IMR-90 (cell line): ENCODE results near the gene MAN1C1. TPM values are rescaled to one million over a fixed set of nuclear protein-coding genes. Genes with fewer than 3 reads are reported as not detected.

Source experiments
- ATAC-seq: fragments of 200-7000 bp; cut with Tn5 transposase; 2 replicates; pipeline ENCODE4 v1.9.1; 2020; ENCODE audit warnings: low read depth, mild to moderate bottlenecking, moderate library complexity
- BruUV-seq: library from RNA; stranded (reverse); fragments of 400-500 nt; replicated peaks from 2 replicates; lab custom pipeline; 2021; lab: Mats Ljungman, UMichigan
- CTCF ChIA-PET: fragments of 300-600 bp; formaldehyde crosslinking; extraction: SDS; loops from one replicate; lab custom pipeline; 2021; ENCODE audit warnings: antibody characterized with exemption; lab: Yijun Ruan, JAX
- POLR2A ChIA-PET: fragments of 300-600 bp; sonication (Branson Sonifier 250); formaldehyde crosslinking; loops from one replicate; lab custom pipeline; 2022; ENCODE audit warnings: antibody characterized with exemption; ENCODE audit not compliant: unreplicated experiment; lab: Charles Lee
- DNase-seq: peaks from one replicate; pipeline ENCODE4 v3.0.0; 2013
- H2AFZ ChIP-seq: replicated peaks from 2 replicates; pipeline ENCODE3; 2013; ENCODE audit warnings: low read length, mild to moderate bottlenecking; ENCODE audit not compliant: poor library complexity
- H2AK5ac ChIP-seq: 2 replicates; pipeline ENCODE4 v1.6.1; 2013; ENCODE audit warnings: low read depth, low read length, inconsistent platforms
- H2AK9ac ChIP-seq: replicated peaks from 2 replicates; pipeline ENCODE3; 2013; ENCODE audit warnings: mild to moderate bottlenecking, low read depth, low read length, moderate library complexity; ENCODE audit not compliant: poor library complexity
- H2BK120ac ChIP-seq: 2 replicates; pipeline ENCODE4 v1.6.1; 2013; ENCODE audit warnings: low read depth, low read length, inconsistent platforms
- H2BK15ac ChIP-seq: 3 replicates; pipeline ENCODE4 v1.6.1; 2013; ENCODE audit warnings: low read depth, low read length, inconsistent platforms
- H2BK20ac ChIP-seq: 2 replicates; pipeline ENCODE4 v1.6.1; 2013; ENCODE audit warnings: low read depth, mild to moderate bottlenecking, inconsistent platforms, low read length, moderate library complexity
- H2BK5ac ChIP-seq: 2 replicates; pipeline ENCODE4 v1.6.1; 2013; ENCODE audit warnings: mild to moderate bottlenecking, low read depth, low read length, inconsistent platforms; ENCODE audit not compliant: poor library complexity, severe bottlenecking
- H3K14ac ChIP-seq: replicated peaks from 2 replicates; pipeline ENCODE4 v1.6.1; 2013; ENCODE audit warnings: low read depth, low read length, inconsistent platforms
- H3K18ac ChIP-seq: 2 replicates; pipeline ENCODE4 v1.6.1; 2013; ENCODE audit warnings: low read depth, low read length, control low read depth
- H3K23ac ChIP-seq: 2 replicates; pipeline ENCODE4 v1.6.1; 2013; ENCODE audit warnings: low read depth, low read length, inconsistent platforms
- H3K27ac ChIP-seq: 2 replicates; pipeline ENCODE4 v1.5.1; 2013; ENCODE audit warnings: mild to moderate bottlenecking, control low read depth, low read length; ENCODE audit not compliant: insufficient read depth
- H3K27me3 ChIP-seq: 2 replicates; pipeline ENCODE4 v1.6.1; 2013; ENCODE audit warnings: low read length; ENCODE audit not compliant: control insufficient read depth, insufficient read depth
- H3K36me3 ChIP-seq: 2 replicates; pipeline ENCODE4 v1.6.1; 2013; ENCODE audit warnings: low read length, mixed read lengths; ENCODE audit not compliant: control insufficient read depth, insufficient read depth
- H3K4ac ChIP-seq: 2 replicates; pipeline ENCODE4 v1.6.1; 2013; ENCODE audit warnings: low read depth, low read length, inconsistent platforms
- H3K4me1 ChIP-seq: 2 replicates; pipeline ENCODE4 v1.6.1; 2013; ENCODE audit warnings: low read length, mixed read lengths; ENCODE audit not compliant: control insufficient read depth, insufficient read depth
- H3K4me2 ChIP-seq: 2 replicates; pipeline ENCODE4 v1.6.1; 2013; ENCODE audit warnings: low read depth, mild to moderate bottlenecking, control low read depth, low read length, moderate library complexity
- H3K4me3 ChIP-seq: 2 replicates; pipeline ENCODE4 v1.5.1; 2013; ENCODE audit warnings: low read depth, mild to moderate bottlenecking, control low read depth, low read length, moderate library complexity; ENCODE audit not compliant: insufficient read depth
- H3K56ac ChIP-seq: 2 replicates; pipeline ENCODE4 v1.6.1; 2013; ENCODE audit warnings: low read length, inconsistent platforms; ENCODE audit not compliant: insufficient read depth; ENCODE audit errors: extremely low read depth
- H3K79me1 ChIP-seq, 2 experiments: 2 replicates each; pipeline ENCODE4 v1.6.1; 2013; ENCODE audit warnings: low read length in 2 of 2, inconsistent platforms in 1 of 2, low read depth in 1 of 2
- H3K9ac ChIP-seq: 2 replicates; pipeline ENCODE4 v1.6.1; 2013; ENCODE audit warnings: low read depth, low read length, control low read depth
- H3K9me1 ChIP-seq: 2 replicates; pipeline ENCODE4 v1.6.1; 2013; ENCODE audit warnings: low read length, inconsistent platforms; ENCODE audit not compliant: insufficient read depth
- H3K9me3 ChIP-seq: 2 replicates; pipeline ENCODE4 v1.6.1; 2013; ENCODE audit warnings: low read length; ENCODE audit not compliant: control insufficient read depth, insufficient read depth
- H4K20me1 ChIP-seq: 2 replicates; pipeline ENCODE4 v1.6.1; 2013; ENCODE audit warnings: low read length, inconsistent platforms; ENCODE audit not compliant: insufficient read depth
- H4K5ac ChIP-seq: 2 replicates; pipeline ENCODE4 v1.6.1; 2013; ENCODE audit warnings: mild to moderate bottlenecking, low read depth, low read length, control low read depth
- H4K8ac ChIP-seq, 2 experiments: 2 replicates each; pipeline ENCODE4 v1.6.1; 2013; ENCODE audit warnings: low read depth in 2 of 2, low read length in 2 of 2, control low read depth in 1 of 2, inconsistent platforms in 1 of 2
- H4K91ac ChIP-seq: 2 replicates; pipeline ENCODE4 v1.6.1; 2013; ENCODE audit warnings: low read depth, low read length, inconsistent platforms; ENCODE audit not compliant: insufficient read depth
- POLR2A ChIP-seq: IDR thresholded peaks from 2 replicates; pipeline ENCODE4 v1.6.1; 2012; ENCODE audit warnings: mild to moderate bottlenecking, low read depth, low read length
- USF2 ChIP-seq: fragments of 150-350 bp; IDR thresholded peaks from 2 replicates; pipeline ENCODE4 v1.6.1; 2017; ENCODE audit warnings: mild to moderate bottlenecking, antibody characterized with exemption, low read length, low read depth
- WGBS, 2 experiments: methylation state at CpG; one replicate each; pipeline versions ENCODE4 v1.1.5 to v1.1.7; 2013; ENCODE audit warnings: missing lambda C conversion rate in 2 of 2; ENCODE audit not compliant: insufficient read length in 1 of 2; ENCODE audit errors: extremely low coverage in 2 of 2; 5-methylcytosine and 5-hydroxymethylcytosine counted together
- dilution Hi-C: fragments of 300-500 bp; cut with HindIII; formaldehyde crosslinking; loops from one replicate; pipeline ENCODE4 v1.14.3; 2018; ENCODE audit warnings: low sequenced_read_pairs; ENCODE audit not compliant: unreplicated experiment
- in situ Hi-C: fragments of 300-500 bp; cut with MboI; formaldehyde crosslinking; loops from 3 replicates; pipeline ENCODE4 v1.14.3; 2019; ENCODE audit warnings: low sequenced_read_pairs, inconsistent platforms, mixed read lengths
- intact Hi-C: fragments of 100-400 bp; cut with micrococcal nuclease; formaldehyde crosslinking; loops from 2 replicates; pipeline ENCODE4 v1.10.0; 2022
- polyA plus RNA-seq, 3 experiments: library from polyadenylated mRNA; depleted of rRNA; stranded (reverse); fragments of >200 nt; gene quantifications; 2 replicates each; pipeline ENCODE4 v1.2.3, GENCODE V29; 2012; ENCODE audit warnings: low replicate concordance in 1 of 3
- total RNA-seq: library from RNA; depleted of rRNA; stranded (reverse); fragments of >200 nt; gene quantifications from 2 replicates; pipeline ENCODE4 v1.2.3, GENCODE V29; 2012

The MAN1C1 gene
- total and polyA plus RNA-seq, 2 of the 4 experiments (the other 2 are of a cell fraction) = 3.2 to 11.3 TPM

GRCh38 chr1:25735956-25736529 is 119.5 kb downstream of the MAN1C1 start:
- Histone ChIP-seq H3K79me1 (no peaks in the 10 kb centered on the region; a peak in 2 of 4 replicates), H3K18ac (no peak overlapping the region), H3K4me3 (no peak overlapping the region), H3K4me2 (no peak overlapping the region), H2AK9ac (no peak overlapping the region), H3K27ac (no peak overlapping the region), H2BK15ac (no peak overlapping the region), H2BK20ac (no peak overlapping the region), H4K8ac (no peak overlapping the region), H3K9ac (no peak overlapping the region), H4K20me1 (peaks cover 3% of the 10 kb centered on the region; the same call in 1 of the 2 replicates), H2AFZ (no peak overlapping the region), H4K5ac (no peak overlapping the region), H3K36me3 (no peaks in the 10 kb centered on the region), H4K91ac (no peak overlapping the region), H3K14ac (no peak overlapping the region), H3K4ac (no peak overlapping the region), H3K9me1 (peaks cover 8% of the 10 kb centered on the region; the same call in 1 of the 2 replicates), H2BK5ac (no peak overlapping the region), H3K9me3 (peaks cover 5% of the 10 kb centered on the region), H2BK120ac (no peak overlapping the region), H2AK5ac (no peak overlapping the region), H3K4me1 (peaks cover 3% of the 10 kb centered on the region; the same call in 1 of the 2 replicates), H3K56ac (no peak overlapping the region; the same call in 1 of the 2 replicates), H3K23ac (peak overlapping the region; percentile 40), H3K27me3 (no peaks in the 10 kb centered on the region)
- intact Hi-C loops = no loop called here
- dilution Hi-C loops = no loop called here
- TF ChIP-seq POLR2A (no peak), USF2 (no peak)
- ChIA-PET CTCF (no interaction called here), POLR2A (no interaction called here)
- in situ Hi-C loops = no loop called here
- BruUV-seq = no TSS peak
- ATAC-seq (no peak), DNase-seq (no peak)
- WGBS, 2 experiments = no CpG with 5 or more reads among the region's 1 CpG
